Neuron (in vitro differentiated cells): ENCODE results near the gene HSF2BP.

Source experiments
- H2AFZ ChIP-seq: one replicate; pipeline ENCODE4 v1.6.1; 2013; ENCODE audit warnings: low read depth, mild to moderate bottlenecking, inconsistent platforms, low read length, moderate library complexity
- H3K27me3 ChIP-seq: one replicate; pipeline ENCODE4 v1.6.1; 2013; ENCODE audit warnings: low read length; ENCODE audit not compliant: insufficient read depth
- H3K36me3 ChIP-seq: one replicate; pipeline ENCODE4 v1.6.1; 2013; ENCODE audit warnings: low read length; ENCODE audit not compliant: insufficient read depth
- H3K4me1 ChIP-seq: one replicate; pipeline ENCODE4 v1.6.1; 2013; ENCODE audit warnings: low read length; ENCODE audit not compliant: insufficient read depth
- H3K4me3 ChIP-seq: 2 replicates; pipeline ENCODE4 v1.5.1; 2013; ENCODE audit warnings: mild to moderate bottlenecking, low read length, moderate library complexity
- H3K9me3 ChIP-seq: one replicate; pipeline ENCODE4 v1.6.1; 2013; ENCODE audit warnings: low read length

HSF2BP gene

DNA sequence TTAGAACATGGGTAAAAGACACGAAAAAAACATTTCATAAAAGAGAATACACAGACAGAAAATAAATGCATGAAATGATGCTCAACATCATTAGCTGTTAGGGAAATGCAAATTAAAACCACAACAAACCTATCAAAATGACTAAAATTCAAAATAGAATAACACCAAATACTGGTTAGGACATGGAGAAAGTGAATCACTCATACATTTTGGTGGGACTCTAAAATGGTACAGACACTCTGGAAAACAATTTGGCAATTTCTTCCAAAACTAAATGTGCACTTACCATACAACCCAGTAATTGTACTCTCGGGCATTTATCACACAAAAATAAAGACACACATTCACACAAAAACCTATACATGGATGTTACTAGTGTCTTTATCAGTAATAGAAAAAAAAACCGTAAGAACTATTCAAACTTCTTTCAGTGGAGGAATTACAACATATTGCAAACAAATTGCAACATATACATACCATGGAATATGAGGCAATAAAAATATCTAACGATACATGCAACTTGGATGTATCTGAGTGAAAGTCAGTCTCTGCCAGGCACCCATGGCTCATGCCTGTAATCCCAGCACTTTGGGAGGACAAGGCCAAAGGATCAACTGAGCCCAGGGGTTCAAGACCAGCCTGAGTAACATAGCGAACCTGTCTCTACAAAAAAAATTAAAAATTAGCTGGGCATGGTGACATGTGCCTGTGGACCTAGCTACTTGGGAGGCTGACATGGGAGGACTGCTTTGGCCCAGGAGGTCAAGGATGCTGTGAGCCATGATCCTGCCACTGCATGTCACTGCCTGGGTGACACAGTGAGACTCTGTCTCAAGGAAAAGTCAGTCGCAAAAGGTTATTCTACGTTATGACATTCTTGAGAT, 19.6 kb downstream of the HSF2BP start:
- no peak overlapping the region for H3K4me3 ChIP-seq
- no peaks in the 10 kb centered on the region for H3K27me3 ChIP-seq
- H2AFZ ChIP-seq: no peak overlapping the region
- H3K9me3 ChIP-seq: no peaks in the 10 kb centered on the region
- no peaks in the 10 kb centered on the region for H3K4me1 ChIP-seq
- H3K36me3 ChIP-seq: no peaks in the 10 kb centered on the region

GRCh38 chr21:43637530-43638158, 21.6 kb downstream of the HSF2BP start:
- no peaks in the 10 kb centered on the region for H3K36me3 ChIP-seq
- no peak overlapping the region for H3K4me3 ChIP-seq
- no peaks in the 10 kb centered on the region for H3K4me1 ChIP-seq
- H3K9me3 ChIP-seq: no peaks in the 10 kb centered on the region
- H2AFZ ChIP-seq: no peak overlapping the region
- no peaks in the 10 kb centered on the region for H3K27me3 ChIP-seq

DNA sequence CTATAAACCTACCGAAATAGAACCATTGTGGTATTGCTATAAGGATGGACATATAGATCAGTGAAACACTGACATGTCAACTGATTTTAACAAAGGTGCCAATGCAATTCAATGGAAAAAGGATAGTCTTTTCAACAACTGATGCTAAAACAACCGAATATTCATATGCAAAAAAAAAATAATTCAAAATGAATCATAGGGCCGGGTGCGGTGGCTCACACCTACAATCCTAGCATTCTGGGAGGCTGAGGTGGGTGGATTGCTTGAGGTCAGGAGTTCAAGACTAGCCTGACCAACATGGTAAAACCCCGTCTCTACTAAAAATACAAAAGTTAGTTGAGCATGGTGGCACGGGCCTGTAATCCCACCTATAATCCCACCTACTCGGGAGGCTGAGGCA, 23.9 kb downstream of the HSF2BP start:
- Histone ChIP-seq H3K4me3 (no peak overlapping the region), H3K36me3 (no peaks in the 10 kb centered on the region), H2AFZ (no peak overlapping the region), H3K9me3 (no peaks in the 10 kb centered on the region), H3K27me3 (no peaks in the 10 kb centered on the region), H3K4me1 (no peaks in the 10 kb centered on the region)

GRCh38 chr21:43634618-43635017, 24.7 kb downstream of the HSF2BP start:
- Histone ChIP-seq H3K4me1 (no peaks in the 10 kb centered on the region), H2AFZ (no peak overlapping the region), H3K9me3 (no peaks in the 10 kb centered on the region), H3K36me3 (no peaks in the 10 kb centered on the region), H3K27me3 (no peaks in the 10 kb centered on the region), H3K4me3 (no peak overlapping the region)

DNA sequence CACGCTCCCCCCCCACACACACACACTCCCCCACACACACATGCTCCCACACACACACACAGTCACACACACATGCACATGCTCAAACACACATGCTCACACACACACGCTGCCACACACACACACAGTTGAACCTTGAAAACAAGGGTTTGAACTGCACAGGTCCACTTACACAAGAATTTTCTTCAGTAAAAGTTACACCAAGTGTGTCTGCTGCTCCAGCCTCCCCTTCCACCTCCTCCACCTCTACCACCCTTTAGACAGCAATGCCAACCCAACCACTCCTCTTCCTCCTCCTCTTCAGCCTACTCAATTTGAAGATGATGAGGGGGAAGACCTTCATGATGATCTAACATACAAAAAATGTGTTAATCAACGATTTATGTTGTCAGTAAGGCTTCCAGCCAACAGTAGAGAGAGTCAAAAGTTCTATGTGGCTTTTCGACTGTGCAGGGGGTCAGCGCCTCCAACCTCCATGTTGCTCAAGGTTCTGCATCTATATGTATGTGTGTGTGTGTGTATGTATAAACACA, 26.8 kb downstream of the HSF2BP start:
- H2AFZ ChIP-seq: no peak overlapping the region
- no peaks in the 10 kb centered on the region for H3K9me3 ChIP-seq
- H3K4me1 ChIP-seq: no peaks in the 10 kb centered on the region
- H3K36me3 ChIP-seq: no peaks in the 10 kb centered on the region
- H3K27me3 ChIP-seq: no peaks in the 10 kb centered on the region
- no peak overlapping the region for H3K4me3 ChIP-seq

DNA sequence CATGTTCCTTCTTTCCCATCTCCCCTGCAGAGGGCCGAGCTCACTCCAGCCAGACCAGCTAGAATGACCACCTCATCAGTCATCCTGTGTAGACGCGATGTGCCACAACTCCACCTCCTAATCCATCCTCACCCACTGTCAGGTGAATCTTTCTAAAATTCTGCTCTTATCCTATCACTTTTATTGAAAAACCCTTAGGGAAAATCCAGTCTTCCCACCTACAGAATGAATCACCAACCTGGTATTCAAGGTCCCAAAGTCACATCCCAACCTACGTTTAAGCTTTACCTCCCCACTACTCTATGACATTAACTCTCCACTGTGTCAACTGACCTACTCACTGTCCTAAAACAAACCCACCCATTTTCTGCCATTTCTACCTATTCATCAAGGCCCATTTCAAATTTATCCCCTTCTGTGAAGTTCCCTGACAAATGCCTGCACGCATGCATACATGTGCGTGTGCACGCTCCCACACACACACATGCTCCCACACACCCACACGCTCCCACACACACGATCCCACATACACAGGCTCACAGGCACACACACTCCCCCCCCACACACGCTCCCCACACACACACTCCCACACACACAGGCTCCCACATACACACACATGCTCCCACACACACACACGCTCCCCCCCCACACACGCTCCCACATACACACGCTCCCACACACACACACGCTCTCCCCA, 27.7 kb downstream of the HSF2BP start:
- H3K9me3 ChIP-seq: no peaks in the 10 kb centered on the region
- no peaks in the 10 kb centered on the region for H3K4me1 ChIP-seq
- no peaks in the 10 kb centered on the region for H3K36me3 ChIP-seq
- no peaks in the 10 kb centered on the region for H3K27me3 ChIP-seq
- H3K4me3 ChIP-seq: no peak overlapping the region
- H2AFZ ChIP-seq: no peak overlapping the region

DNA sequence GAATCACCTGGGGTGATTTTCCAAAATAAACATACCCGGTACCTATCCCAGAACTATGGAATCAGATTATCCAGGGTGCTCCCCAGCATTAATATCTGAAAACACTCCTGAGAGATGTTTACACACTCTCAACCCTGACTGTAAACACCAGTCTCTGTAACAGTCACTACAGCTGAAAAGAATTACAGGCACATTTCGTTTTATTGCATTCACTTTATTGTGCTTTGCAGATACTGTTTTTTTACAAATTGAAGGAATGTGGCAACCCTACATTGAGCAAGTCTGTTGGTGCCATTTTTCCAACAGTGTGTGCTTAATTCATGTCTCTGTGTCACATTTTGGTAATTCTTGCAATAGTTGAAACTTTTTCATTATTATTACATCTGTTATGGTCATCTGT, 31.8 kb downstream of the HSF2BP start:
- Histone ChIP-seq H3K27me3 (no peaks in the 10 kb centered on the region), H2AFZ (no peak overlapping the region), H3K4me1 (no peaks in the 10 kb centered on the region), H3K9me3 (no peaks in the 10 kb centered on the region), H3K36me3 (no peaks in the 10 kb centered on the region), H3K4me3 (no peak overlapping the region)

GRCh38 chr21:43626390-43626789, 32.9 kb downstream of the HSF2BP start:
- no peak overlapping the region for H2AFZ ChIP-seq
- no peaks in the 10 kb centered on the region for H3K4me1 ChIP-seq
- no peaks in the 10 kb centered on the region for H3K36me3 ChIP-seq
- no peaks in the 10 kb centered on the region for H3K27me3 ChIP-seq
- H3K9me3 ChIP-seq: no peaks in the 10 kb centered on the region
- no peak overlapping the region for H3K4me3 ChIP-seq

- no peak overlapping the region for H3K4me3 ChIP-seq
- peaks cover 3% of the 10 kb centered on the region for H3K9me3 ChIP-seq
- H2AFZ ChIP-seq: no peak overlapping the region
- H3K27me3 ChIP-seq: no peaks in the 10 kb centered on the region
- no peaks in the 10 kb centered on the region for H3K4me1 ChIP-seq
- H3K36me3 ChIP-seq: no peaks in the 10 kb centered on the region
Measured at GRCh38 chr21:43624339-43624738, 34.9 kb downstream of the HSF2BP start.

DNA sequence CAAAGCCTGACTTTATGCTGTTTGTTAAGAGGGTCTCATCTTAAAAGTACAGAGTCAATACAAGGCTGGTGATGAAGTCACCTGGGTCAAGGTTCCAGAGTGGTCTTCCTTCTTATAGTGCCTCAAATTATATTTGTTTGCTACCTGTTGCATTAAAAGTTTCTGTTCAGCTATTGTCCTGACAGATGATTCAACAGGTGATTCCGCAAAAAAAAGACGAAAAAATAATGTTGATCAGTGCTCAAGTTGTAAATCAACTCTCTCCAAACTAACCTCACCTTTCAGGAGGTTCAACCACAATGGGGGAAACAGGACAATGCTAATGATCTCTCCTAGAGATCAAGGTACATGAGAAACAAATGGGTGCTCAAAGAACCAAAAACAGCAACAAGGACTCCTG, 35.7 kb downstream of the HSF2BP start:
- Histone ChIP-seq H3K4me3 (no peak overlapping the region), H2AFZ (no peak overlapping the region), H3K9me3 (peaks cover 3% of the 10 kb centered on the region), H3K27me3 (no peaks in the 10 kb centered on the region), H3K36me3 (no peaks in the 10 kb centered on the region), H3K4me1 (no peaks in the 10 kb centered on the region)

GRCh38 chr21:43622796-43623195, 36.5 kb downstream of the HSF2BP start:
- H3K4me3 ChIP-seq: no peak overlapping the region
- H3K9me3 ChIP-seq: peaks cover 3% of the 10 kb centered on the region
- H3K27me3 ChIP-seq: no peaks in the 10 kb centered on the region
- no peaks in the 10 kb centered on the region for H3K4me1 ChIP-seq
- no peaks in the 10 kb centered on the region for H3K36me3 ChIP-seq
- H2AFZ ChIP-seq: no peak overlapping the region

GRCh38 chr21:43619856-43620255, 39.4 kb downstream of the HSF2BP start:
- no peaks in the 10 kb centered on the region for H3K27me3 ChIP-seq
- H3K9me3 ChIP-seq: peaks cover 3% of the 10 kb centered on the region
- H2AFZ ChIP-seq: no peak overlapping the region
- no peaks in the 10 kb centered on the region for H3K4me1 ChIP-seq
- H3K36me3 ChIP-seq: no peaks in the 10 kb centered on the region
- no peak overlapping the region for H3K4me3 ChIP-seq

- H3K36me3 ChIP-seq: no peaks in the 10 kb centered on the region
- H3K4me3 ChIP-seq: no peak overlapping the region
- H3K9me3 ChIP-seq: peaks cover 3% of the 10 kb centered on the region
- H3K4me1 ChIP-seq: no peaks in the 10 kb centered on the region
- H2AFZ ChIP-seq: no peak overlapping the region
- no peaks in the 10 kb centered on the region for H3K27me3 ChIP-seq
Measured at GRCh38 chr21:43619344-43619743, 39.9 kb downstream of the HSF2BP start.
